GM18507 (cell line): ENCODE data around the gene WWOX.

Source experiments
- DNase-seq: peaks from one replicate; pipeline ENCODE4 v3.0.0; 2011; ENCODE audit warnings: low read depth; ENCODE audit not compliant: insufficient read length; ENCODE audit errors: extremely low spot score
- FAIRE-seq: peaks from 2 replicates; lab custom pipeline; 2011; peaks lifted over from hg19 to GRCh38; lab: Jason Lieb, UNC

WWOX gene

GRCh38 chr16:78844682-78845081 lies 745.2 kb downstream of the WWOX start:
- FAIRE-seq (no peak), DNase-seq (no peak)

- no peak for DNase-seq
- FAIRE-seq: no peak
These were observed 751.8 kb downstream of the WWOX start for GRCh38 chr16:78851266-78851665.

DNA sequence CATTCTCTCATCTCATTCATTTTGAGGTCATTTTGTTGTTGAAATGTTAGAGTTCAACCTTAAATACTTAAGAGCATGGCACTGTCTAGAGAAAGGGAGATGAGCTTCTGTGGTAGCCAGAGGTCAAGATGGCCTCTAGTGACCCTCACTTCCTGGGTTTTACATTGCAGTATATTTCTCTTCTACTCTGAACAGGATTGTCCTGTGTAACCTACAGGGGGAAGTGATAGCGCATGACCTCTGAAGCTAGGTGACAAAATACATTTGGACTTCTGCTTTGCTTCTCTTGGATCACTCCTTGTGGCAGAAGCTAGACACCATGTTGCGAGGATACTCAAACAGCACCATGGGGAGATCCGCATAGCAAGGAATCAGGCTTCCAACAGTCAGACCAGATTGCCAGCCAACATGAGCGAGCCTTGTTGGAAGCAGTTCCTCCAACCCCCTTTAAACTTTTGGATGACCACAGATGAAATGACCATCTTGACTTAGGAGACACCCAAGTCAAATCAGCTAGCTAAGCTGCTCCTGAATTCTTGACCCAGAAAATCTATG lies 752.7 kb downstream of the WWOX start:
- DNase-seq: no peak
- FAIRE-seq: no peak

DNA sequence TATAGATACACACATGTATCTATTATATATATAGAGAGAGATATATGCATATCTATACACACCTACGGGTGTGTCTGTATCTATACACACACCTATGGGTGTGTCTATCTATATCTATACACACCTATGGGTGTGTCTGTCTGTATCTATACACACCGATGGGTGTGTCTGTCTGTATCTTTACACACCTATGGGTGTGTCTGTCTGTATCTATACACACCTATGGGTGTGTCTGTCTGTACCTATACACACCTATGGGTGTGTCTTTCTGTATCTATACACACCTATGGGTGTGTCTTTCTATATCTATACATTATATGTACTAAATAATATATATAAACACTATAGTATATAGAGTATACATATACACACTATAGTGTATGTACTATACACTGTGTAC lies 762.6 kb downstream of the WWOX start:
- DNase-seq (no peak), FAIRE-seq (no peak)

GRCh38 chr16:78866521-78866920 lies 767.1 kb downstream of the WWOX start:
- FAIRE-seq: no peak

GRCh38 chr16:78869492-78869891 lies 770.0 kb downstream of the WWOX start:
- FAIRE-seq (no peak), DNase-seq (no peak)

More at GRCh38 chr16:78866521-78866920, 767.1 kb downstream of the WWOX start:
- no peak for DNase-seq

DNA sequence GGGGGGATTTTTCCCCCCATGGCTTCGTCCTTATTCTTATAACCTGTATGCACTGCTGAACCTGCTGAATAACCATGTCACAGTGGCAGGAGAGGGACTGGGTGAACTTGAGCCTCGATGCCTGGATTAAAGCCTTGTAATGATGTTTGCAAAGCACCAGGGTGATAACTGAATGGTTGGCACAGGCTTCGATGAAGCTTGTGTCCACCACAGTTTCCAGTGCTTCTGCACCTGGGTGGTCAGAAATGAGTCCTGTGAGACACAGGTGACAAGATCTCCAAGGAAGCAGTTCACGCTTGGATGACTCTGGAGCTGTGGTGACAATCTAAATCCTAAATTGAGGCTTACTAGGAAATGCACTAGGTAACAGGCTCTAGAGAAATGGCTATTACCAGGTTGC lies 771.8 kb downstream of the WWOX start:
- DNase-seq (no peak), FAIRE-seq (no peak)

DNA sequence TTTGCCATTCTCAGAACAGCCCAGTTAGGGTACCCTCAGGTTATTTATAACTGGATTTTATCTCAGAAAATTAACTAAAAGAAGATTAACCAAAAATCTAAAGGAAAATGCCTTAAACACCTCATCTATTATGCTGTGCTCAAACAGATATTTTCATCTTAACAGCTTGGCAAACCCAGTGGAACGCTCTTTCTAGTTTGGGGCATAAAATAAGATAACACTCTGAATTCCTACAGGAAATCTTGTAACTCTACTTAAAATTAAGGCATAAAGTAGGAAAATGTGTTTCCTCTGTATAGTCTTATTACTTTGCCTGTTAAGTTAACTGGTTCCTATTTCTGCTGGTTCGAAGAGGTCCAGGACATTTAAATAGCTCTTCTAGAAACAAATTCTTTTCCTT lies 777.2 kb downstream of the WWOX start:
- FAIRE-seq (no peak), DNase-seq (no peak)

GRCh38 chr16:78877114-78877655 lies 777.7 kb downstream of the WWOX start:
- DNase-seq (no peak), FAIRE-seq (no peak)

- DNase-seq: no peak
- FAIRE-seq: no peak
These were observed 779.1 kb downstream of the WWOX start for GRCh38 chr16:78878570-78878969.

- DNase-seq (no peak), FAIRE-seq (no peak)
These were observed 779.6 kb downstream of the WWOX start for GRCh38 chr16:78879011-78879410.

- DNase-seq: no peak
These were observed 782.7 kb downstream of the WWOX start for GRCh38 chr16:78882150-78882549.

GRCh38 chr16:78882751-78883150 lies 783.3 kb downstream of the WWOX start:
- FAIRE-seq: no peak
- no peak for DNase-seq

More at GRCh38 chr16:78882150-78882549, 782.7 kb downstream of the WWOX start:
- FAIRE-seq: no peak

DNA sequence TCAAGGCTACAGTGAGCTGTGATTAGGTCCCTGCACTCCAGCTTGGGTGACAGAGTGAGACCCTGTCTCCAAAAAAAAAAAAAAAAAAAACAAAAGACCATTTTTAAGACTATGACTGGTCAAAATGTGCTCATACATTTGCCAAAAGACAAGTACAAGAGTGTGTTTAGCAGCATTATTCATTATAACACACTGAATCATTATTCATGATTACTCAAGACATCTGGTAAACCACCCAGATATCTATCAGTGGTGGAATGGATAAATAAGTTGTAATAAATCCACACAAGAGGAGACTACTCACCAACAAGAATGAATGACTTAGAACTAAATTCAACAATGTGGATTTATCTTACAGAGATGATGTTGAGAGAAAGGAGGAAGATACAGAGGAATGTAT lies 784.8 kb downstream of the WWOX start:
- FAIRE-seq (no peak), DNase-seq (no peak)

GRCh38 chr16:78889346-78889745 lies 789.9 kb downstream of the WWOX start:
- DNase-seq (no peak), FAIRE-seq (no peak)

- FAIRE-seq (no peak), DNase-seq (no peak)
These were observed 791.0 kb downstream of the WWOX start for GRCh38 chr16:78890373-78890895.

DNA sequence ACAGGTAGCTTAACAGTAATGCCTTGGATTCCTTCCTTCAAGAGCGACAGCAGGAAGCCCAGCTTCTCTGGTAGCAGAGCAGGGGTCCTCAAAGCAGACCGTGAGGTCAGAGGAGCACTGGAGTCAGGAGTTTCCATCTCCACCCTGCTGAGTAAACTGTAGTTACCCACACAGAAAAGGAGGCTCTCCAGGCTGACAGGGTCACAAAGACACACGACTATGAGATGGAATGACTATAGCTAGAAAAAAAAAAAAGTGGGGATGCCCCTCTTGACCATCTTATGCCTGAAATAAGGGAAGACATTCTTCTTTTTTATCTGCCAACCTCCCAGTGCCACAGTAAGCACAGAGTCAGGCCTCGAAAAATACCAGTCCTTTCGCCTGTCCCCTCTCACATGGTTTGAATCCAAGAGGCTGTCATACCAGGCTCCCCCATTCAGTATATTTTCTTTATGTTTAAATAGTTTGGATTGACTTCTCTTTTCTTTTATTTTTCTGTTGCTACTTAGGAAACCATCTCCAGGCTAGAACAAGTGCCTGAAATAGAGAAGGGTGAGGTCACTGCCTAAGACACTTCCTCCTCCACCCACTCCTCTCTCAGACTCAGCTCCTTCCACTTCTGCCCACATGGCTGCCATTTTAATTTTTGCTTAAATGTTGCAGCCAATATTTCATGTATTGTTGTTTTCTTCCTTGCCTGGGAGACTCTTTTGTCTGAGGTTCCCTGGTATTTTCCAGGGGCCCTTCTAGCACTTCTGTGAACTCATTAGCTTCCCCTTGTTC lies 793.7 kb downstream of the WWOX start:
- DNase-seq (no peak), FAIRE-seq (no peak)

DNA sequence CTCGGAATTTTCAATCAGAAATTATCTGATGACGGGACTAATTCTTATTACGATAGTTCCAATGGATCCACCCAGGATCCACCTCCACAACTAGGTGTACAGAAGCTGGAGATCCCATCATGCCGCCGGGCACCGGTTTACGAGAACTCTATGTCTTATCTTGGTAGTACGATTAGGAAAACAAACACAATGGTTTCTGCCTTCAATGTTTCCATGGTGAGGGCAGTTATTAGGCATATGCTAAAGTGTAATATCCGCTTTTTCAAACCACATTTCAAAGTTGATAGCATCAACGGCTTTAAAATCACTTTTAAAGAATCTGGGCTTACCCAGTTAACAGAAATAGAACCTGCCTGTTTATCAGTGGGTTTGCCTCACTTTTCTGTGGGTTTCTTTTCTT lies 795.4 kb downstream of the WWOX start:
- DNase-seq (no peak), FAIRE-seq (no peak)

- FAIRE-seq (no peak), DNase-seq (no peak)
These were observed 796.2 kb downstream of the WWOX start for GRCh38 chr16:78895681-78896080.

GRCh38 chr16:78896280-78896679 lies 796.8 kb downstream of the WWOX start:
- no peak for FAIRE-seq
- no peak for DNase-seq

DNA sequence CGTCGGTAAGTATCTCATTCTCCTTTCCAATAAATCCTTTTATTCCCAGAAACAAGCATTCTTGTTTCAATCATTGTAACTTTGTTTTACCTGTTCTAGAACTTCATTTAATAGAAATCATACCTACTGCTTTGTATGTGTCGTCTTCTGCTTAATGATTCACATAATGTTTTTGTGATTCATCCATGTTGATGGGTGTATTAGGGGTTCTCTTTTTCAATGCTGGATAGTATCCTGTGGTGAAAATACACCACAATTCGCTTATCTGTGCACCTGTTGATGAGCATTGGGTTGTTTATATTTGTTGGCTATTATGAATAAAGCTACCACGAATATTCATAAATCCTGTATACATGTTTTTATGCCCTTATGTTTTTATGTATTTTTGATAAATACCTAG lies 797.8 kb downstream of the WWOX start:
- FAIRE-seq (no peak), DNase-seq (no peak)
